RWPE2 (cell line): ENCODE results near the gene SNX11.

Experiments
- ATAC-seq: fragments of 200-7000 bp; cut with Tn5 transposase; 3 replicates; pipeline ENCODE4 v1.9.1; 2021; ENCODE audit warnings: low read depth
- DNase-seq: peaks from one replicate; pipeline ENCODE4 v3.0.0-alpha.2; 2020; ENCODE audit warnings: low spot score
- H3K27ac ChIP-seq: fragments of 450-650 bp; 2 replicates; pipeline ENCODE4 v1.5.1; 2017; ENCODE audit warnings: mild to moderate bottlenecking; ENCODE audit not compliant: poor library complexity, severe bottlenecking
- H3K27me3 ChIP-seq: fragments of 250-450 bp; sonication (Bioruptor Pico); 2 replicates; pipeline ENCODE4 v1.5.1; 2021; ENCODE audit warnings: mild to moderate bottlenecking, moderate library complexity; ENCODE audit not compliant: insufficient read depth, poor library complexity, severe bottlenecking
- H3K36me3 ChIP-seq: fragments of 250-450 bp; sonication (Bioruptor Pico); 2 replicates; pipeline ENCODE4 v1.5.1; 2020; ENCODE audit warnings: low read depth, mild to moderate bottlenecking, moderate library complexity
- H3K4me1 ChIP-seq: fragments of 250-450 bp; sonication (Bioruptor Pico); 2 replicates; pipeline ENCODE4 v1.5.1; 2021; ENCODE audit warnings: mild to moderate bottlenecking, moderate library complexity; ENCODE audit not compliant: insufficient read depth, poor library complexity, severe bottlenecking
- H3K4me3 ChIP-seq: fragments of 250-450 bp; sonication (Bioruptor Pico); 2 replicates; pipeline ENCODE4 v1.5.1; 2021; ENCODE audit warnings: mild to moderate bottlenecking, moderate library complexity; ENCODE audit not compliant: severe bottlenecking
- H3K9me3 ChIP-seq: fragments of 250-450 bp; sonication (Bioruptor Pico); 2 replicates; pipeline ENCODE4 v1.5.1; 2021; ENCODE audit warnings: mild to moderate bottlenecking, moderate library complexity; ENCODE audit not compliant: severe bottlenecking
- TF ChIP-seq, protein P1 (sequence below): fragments of 450-650 bp; IDR thresholded peaks from one replicate; pipeline ENCODE4 v1.5.1; 2017; ENCODE audit warnings: mild to moderate bottlenecking, moderate library complexity; ENCODE audit not compliant: poor library complexity, severe bottlenecking

The SNX11 gene

DNA sequence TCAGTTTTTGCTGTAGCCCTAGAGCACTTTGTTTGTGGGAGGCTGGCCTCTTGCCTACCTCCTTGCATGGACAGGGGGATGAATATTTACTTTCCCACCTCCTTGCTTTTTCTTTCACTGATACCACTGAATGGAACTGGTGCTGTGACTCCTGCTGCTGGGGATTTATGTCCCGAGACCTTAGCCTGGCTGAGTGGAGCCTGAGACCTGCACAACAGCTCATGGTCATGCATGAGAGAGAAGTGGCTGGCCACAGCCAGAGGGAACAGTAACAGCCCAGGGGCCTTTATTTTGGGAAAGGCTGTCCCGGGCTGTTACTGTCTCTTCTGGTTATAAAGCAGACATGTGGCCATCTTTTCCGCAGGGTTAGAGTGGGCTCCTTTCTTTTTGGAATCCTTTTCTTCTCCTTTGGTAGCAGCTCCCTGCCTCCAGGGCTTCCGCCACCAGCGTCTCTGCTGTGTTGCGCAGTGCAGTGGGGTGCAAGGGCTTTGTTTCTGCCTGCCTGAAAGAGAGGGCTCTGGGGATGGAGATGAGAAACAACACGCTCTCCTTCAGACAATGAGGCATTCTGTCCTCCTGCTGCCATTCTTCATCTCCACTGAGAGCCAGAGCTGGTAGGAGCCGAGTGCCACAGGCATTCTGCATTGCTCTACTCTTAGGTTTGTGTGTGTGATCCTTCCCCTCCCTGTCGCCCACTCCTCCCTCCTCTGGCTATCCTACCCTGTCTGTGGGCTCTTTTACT is 14.5 kb downstream of the SNX11 start:
- TF ChIP-seq, protein P1, sequence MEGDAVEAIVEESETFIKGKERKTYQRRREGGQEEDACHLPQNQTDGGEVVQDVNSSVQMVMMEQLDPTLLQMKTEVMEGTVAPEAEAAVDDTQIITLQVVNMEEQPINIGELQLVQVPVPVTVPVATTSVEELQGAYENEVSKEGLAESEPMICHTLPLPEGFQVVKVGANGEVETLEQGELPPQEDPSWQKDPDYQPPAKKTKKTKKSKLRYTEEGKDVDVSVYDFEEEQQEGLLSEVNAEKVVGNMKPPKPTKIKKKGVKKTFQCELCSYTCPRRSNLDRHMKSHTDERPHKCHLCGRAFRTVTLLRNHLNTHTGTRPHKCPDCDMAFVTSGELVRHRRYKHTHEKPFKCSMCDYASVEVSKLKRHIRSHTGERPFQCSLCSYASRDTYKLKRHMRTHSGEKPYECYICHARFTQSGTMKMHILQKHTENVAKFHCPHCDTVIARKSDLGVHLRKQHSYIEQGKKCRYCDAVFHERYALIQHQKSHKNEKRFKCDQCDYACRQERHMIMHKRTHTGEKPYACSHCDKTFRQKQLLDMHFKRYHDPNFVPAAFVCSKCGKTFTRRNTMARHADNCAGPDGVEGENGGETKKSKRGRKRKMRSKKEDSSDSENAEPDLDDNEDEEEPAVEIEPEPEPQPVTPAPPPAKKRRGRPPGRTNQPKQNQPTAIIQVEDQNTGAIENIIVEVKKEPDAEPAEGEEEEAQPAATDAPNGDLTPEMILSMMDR = no peak
- Histone ChIP-seq H3K27ac (no peak overlapping the region), H3K4me3 (no peak overlapping the region), H3K9me3 (no peaks in the 10 kb centered on the region), H3K4me1 (peaks cover 5% of the 10 kb centered on the region), H3K36me3 (peaks cover 46% of the 10 kb centered on the region), H3K27me3 (no peaks in the 10 kb centered on the region)
- DNase-seq (no peak), ATAC-seq (no peak)

DNA sequence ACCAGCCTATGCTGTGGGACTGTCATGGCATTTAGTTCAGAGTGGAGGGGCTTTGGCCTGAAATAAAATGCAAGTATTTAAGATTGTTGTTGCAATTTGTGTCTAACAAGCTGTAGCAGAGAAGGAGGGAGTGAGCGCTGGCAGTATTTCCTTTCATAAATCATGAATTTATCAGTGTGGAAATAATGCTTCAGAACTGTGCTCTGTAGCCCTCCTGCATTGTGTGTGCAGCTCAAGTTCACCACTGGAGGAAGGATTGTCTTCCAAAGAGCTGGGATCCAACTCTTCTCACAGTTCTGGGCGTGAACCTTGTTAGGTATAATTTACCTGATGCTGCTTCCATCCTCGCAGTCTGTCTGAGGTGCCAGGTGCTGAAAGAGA is 15.1 kb downstream of the SNX11 start:
- no peak for ATAC-seq
- no peak for DNase-seq
- Histone ChIP-seq H3K4me1 (peaks cover 11% of the 10 kb centered on the region), H3K9me3 (no peaks in the 10 kb centered on the region), H3K27ac (no peak overlapping the region), H3K4me3 (no peak overlapping the region), H3K36me3 (peaks cover 42% of the 10 kb centered on the region), H3K27me3 (no peaks in the 10 kb centered on the region)
- TF ChIP-seq, protein P1 = no peak

DNA sequence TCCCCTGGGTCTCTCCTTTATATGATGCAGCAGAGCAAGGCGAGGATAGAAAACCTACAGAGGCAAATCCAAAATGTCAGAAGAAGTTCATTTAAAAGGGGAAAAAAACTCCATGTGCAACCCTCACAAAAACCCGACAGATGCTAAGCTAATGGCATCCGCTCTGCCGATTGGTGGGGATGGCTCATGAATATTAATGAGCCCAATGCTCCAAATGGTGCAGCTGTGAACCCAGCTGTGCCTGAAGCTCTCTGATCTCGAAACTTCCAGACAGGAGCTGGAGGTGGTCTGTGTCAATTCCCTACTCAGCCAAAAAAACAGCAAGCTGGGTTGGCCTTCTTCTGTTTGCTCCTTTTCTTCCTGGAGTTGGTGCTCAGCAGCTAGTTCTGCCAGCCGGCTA is 15.5 kb downstream of the SNX11 start:
- Histone ChIP-seq H3K36me3 (peaks cover 38% of the 10 kb centered on the region), H3K4me1 (peaks cover 15% of the 10 kb centered on the region), H3K27ac (no peak overlapping the region), H3K4me3 (no peak overlapping the region), H3K27me3 (no peaks in the 10 kb centered on the region), H3K9me3 (no peaks in the 10 kb centered on the region)
- DNase-seq (no peak), ATAC-seq (no peak)
- TF ChIP-seq, protein P1 = no peak

DNA sequence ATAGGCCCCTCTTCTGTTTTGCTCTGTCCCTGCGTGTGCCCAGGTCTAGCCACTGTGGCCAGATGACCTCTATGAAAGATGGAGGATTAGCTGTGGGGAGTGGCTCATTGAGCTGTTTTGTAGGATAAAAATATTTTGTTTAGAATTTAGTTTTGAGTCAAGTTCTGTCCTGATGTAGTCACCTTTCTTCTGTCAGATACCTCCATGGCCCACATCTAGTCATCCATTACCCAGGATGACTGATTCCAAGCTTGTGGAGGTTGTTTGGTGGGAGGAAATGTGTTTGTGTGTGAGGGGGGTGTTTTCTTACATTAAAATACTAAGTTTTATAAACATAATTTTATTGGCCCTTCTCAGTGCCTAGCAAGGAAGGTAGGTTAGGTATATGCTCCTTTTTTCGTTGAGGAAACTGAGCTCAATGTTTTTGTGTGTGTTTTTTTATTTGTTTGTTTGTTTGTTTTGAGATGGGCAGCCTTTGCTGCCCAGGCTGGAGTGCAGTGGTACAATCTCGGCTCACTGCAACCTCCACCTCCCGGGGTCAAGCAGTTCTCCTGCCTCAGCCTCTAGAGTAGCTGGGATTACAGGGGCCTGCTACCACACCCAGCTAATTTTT is 16.3 kb downstream of the SNX11 start:
- H3K9me3 ChIP-seq = no peaks in the 10 kb centered on the region
- ATAC-seq (no peak), DNase-seq (no peak)
- peaks cover 16% of the 10 kb centered on the region for H3K4me1 ChIP-seq
- H3K36me3 ChIP-seq = peaks cover 30% of the 10 kb centered on the region
- H3K27ac ChIP-seq = no peak overlapping the region
- TF ChIP-seq, protein P1 = no peak
- H3K4me3 ChIP-seq = no peak overlapping the region
- no peaks in the 10 kb centered on the region for H3K27me3 ChIP-seq

DNA sequence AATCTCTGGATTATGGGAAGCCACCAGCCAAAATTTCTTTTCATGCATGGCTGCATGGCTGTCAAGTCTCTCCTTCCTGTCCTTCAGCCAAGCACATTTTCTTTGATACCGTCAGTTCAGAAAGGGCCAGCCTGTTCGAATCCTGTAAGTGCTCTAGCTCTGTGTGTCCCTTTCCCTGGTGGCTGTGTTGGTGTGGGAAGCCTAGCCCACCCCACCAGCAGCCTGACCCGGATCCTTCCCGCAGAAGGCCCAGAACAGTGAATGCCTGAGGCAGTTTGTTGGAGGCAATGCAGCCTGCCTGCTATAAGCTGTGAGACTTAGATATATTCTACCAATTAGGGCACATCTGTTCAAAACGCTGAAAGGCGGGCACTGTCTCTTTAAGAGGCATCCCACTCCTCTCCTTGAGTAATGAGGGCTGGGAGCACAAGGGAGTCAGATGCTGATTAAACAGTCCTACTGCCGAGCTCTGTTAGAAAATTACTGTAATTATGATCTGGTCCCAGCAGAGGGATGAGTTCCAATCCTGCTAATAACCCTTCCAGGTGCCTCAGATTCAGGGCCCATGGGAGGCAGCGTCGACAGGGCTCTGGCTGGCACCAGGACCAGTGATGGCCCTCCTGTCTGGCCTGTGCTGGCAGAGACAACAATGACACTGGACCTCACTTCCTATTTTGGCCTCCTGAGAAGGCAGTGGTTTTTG is 18.4 kb downstream of the SNX11 start:
- H3K4me3 ChIP-seq = no peak overlapping the region
- peak overlapping the region; percentile 73 for H3K27ac ChIP-seq
- DNase-seq (no peak), ATAC-seq (no peak)
- TF ChIP-seq, protein P1 = no peak
- peaks cover 16% of the 10 kb centered on the region for H3K4me1 ChIP-seq
- no peaks in the 10 kb centered on the region for H3K27me3 ChIP-seq
- peaks cover 14% of the 10 kb centered on the region for H3K36me3 ChIP-seq
- no peaks in the 10 kb centered on the region for H3K9me3 ChIP-seq
